Gastroesophageal sphincter (tissue), 4 donors: Measurements from ENCODE around the gene CLMP. TPM values are rescaled to one million over a fixed set of nuclear protein-coding genes. Genes with fewer than 3 reads are reported as not detected.
"Not testable (repeated sequence)": the region's sequence is repeated elsewhere in the genome, so short reads cannot be mapped to it uniquely, and the experiment has no call there.

Experiments used
- ATAC-seq: fragments of 150-250 bp; one replicate; pipeline ENCODE4 v1.9.1; 2016; ENCODE audit warnings: mild to moderate bottlenecking, moderate library complexity
- H3K27ac ChIP-seq, 4 donors: fragments of 200-600 bp; sonication (generic) in 3 of 4; 1 replicate in 3 of 4; 2 replicates in 1 of 4; pipeline ENCODE4 v1.5.1; 2016 to 2019
- H3K27me3 ChIP-seq: fragments of 200-600 bp; sonication (generic); one replicate; pipeline ENCODE4 v1.5.1; 2019
- H3K36me3 ChIP-seq, 2 donors: fragments of 200-600 bp; sonication (generic); one replicate each; pipeline ENCODE4 v1.5.1; 2019; ENCODE audit warnings: control low read depth in 1 of 2
- H3K4me1 ChIP-seq, 3 donors: fragments of 200-600 bp; sonication (generic); 1 replicate in 2 of 3; 2 replicates in 1 of 3; pipeline ENCODE4 v1.5.1; 2016 to 2019; ENCODE audit warnings: control low read depth in 2 of 3
- H3K4me3 ChIP-seq, 2 donors: fragments of 200-600 bp; sonication (generic); one replicate each; pipeline ENCODE4 v1.5.1; 2019; ENCODE audit warnings: mild to moderate bottlenecking in 1 of 2, moderate library complexity in 1 of 2
- H3K9me3 ChIP-seq, 3 donors: fragments of 200-600 bp; sonication (generic); one replicate each; pipeline ENCODE4 v1.5.1; 2017 to 2019; ENCODE audit warnings: control low read depth in 2 of 3
- EP300 ChIP-seq: sonication (generic); formaldehyde crosslinking; IDR thresholded peaks from one replicate; pipeline ENCODE4 v1.6.1; 2017; ENCODE audit warnings: antibody characterized with exemption, mild to moderate bottlenecking
- POLR2A ChIP-seq, 2 donors: fragments of 450-650 bp; IDR thresholded peaks; one replicate each; pipeline ENCODE4 v1.6.1; 2017; ENCODE audit warnings: antibody characterized with exemption in 2 of 2, mild to moderate bottlenecking in 2 of 2, moderate library complexity in 1 of 2
- POLR2AphosphoS5 ChIP-seq: sonication (generic); formaldehyde crosslinking; IDR thresholded peaks from one replicate; pipeline ENCODE4 v1.6.1; 2017; ENCODE audit warnings: antibody characterized with exemption
- WGBS, 2 donors: methylation state at CpG; one replicate each; pipeline ENCODE4 v1.1.5; 2018; ENCODE audit warnings: low coverage in 1 of 2; 5-methylcytosine and 5-hydroxymethylcytosine counted together
- total RNA-seq, 4 donors: library from RNA; depleted of rRNA; stranded (reverse); fragments of >200 nt; gene quantifications; one replicate each; pipeline ENCODE4 v1.1.0, GENCODE V29; 2016
- TF ChIP-seq, protein P1 (sequence below), 4 experiments: fragments of 200-600 bp in 2 of 4; fragments of 450-650 bp in 2 of 4; sonication (generic) in 1 of 4; IDR thresholded peaks; one replicate each; pipeline ENCODE4 v1.5.1; 2017 to 2019; ENCODE audit warnings: antibody characterized with exemption in 4 of 4, mild to moderate bottlenecking in 2 of 4, moderate library complexity in 2 of 4

CLMP gene
- total RNA-seq, 4 donors from 2014 or later = 89.1 to 274 (median 151) TPM

- no peak for TF ChIP-seq POLR2A (IDR thresholded peaks at IDR 0.05)
- Histone ChIP-seq H3K36me3 (no peaks in the 10 kb centered on the region), H3K9me3 (no peaks in the 10 kb centered on the region), H3K27me3 (no peaks in the 10 kb centered on the region), H3K27ac (peak overlapping the region in 3 of 4 donors; percentile 27 to 83 (median 79)), H3K4me1 (peaks cover 2 to 74% (median 19%) of the 10 kb centered on the region in 3 donors), H3K4me3 (no peak overlapping the region)
- ATAC-seq = no peak
- WGBS, 2 donors = 68 to 78% methylated on average over 12 to 13 of the region's 18 CpGs
Measured at GRCh38 chr11:123135863-123136446, 59.1 kb downstream of the CLMP start.

DNA sequence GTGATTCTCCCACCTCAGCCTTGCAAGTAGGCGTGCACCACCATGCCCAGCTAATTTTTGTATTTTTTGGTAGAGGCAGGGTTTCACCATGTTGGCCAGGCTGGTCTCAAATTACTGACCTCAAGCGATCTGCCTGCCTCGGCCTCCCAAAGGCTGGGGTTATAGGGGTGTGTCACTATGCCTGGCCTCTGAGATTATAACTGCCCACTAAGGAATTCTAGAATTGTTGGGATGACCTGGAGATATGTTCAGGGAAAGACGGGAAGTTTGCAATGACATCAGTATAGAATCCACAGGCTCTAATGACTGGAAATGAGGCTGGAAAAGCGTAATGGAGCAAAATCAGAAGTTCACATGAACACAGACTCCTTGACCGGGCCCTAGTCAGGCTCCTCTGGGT is 62.2 kb downstream of the CLMP start:
- WGBS, 2 donors = 88 to 95% methylated on average over 4 to 5 of the region's 6 CpGs
- TF ChIP-seq, protein P1, sequence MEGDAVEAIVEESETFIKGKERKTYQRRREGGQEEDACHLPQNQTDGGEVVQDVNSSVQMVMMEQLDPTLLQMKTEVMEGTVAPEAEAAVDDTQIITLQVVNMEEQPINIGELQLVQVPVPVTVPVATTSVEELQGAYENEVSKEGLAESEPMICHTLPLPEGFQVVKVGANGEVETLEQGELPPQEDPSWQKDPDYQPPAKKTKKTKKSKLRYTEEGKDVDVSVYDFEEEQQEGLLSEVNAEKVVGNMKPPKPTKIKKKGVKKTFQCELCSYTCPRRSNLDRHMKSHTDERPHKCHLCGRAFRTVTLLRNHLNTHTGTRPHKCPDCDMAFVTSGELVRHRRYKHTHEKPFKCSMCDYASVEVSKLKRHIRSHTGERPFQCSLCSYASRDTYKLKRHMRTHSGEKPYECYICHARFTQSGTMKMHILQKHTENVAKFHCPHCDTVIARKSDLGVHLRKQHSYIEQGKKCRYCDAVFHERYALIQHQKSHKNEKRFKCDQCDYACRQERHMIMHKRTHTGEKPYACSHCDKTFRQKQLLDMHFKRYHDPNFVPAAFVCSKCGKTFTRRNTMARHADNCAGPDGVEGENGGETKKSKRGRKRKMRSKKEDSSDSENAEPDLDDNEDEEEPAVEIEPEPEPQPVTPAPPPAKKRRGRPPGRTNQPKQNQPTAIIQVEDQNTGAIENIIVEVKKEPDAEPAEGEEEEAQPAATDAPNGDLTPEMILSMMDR (IDR thresholded peaks at IDR 0.05) = no peak
- TF ChIP-seq EP300 (no peak), POLR2A (IDR thresholded peaks at IDR 0.05) (no peak), POLR2AphosphoS5 (no peak)
- H3K27ac ChIP-seq = peak overlapping the region; percentile 37 to 79 (median 72)
- H3K27me3 ChIP-seq = no peaks in the 10 kb centered on the region
- peaks cover 3 to 75% (median 18%) of the 10 kb centered on the region in 3 donors for H3K4me1 ChIP-seq
- ATAC-seq = no peak
- no peaks in the 10 kb centered on the region for H3K9me3 ChIP-seq
- no peaks in the 10 kb centered on the region for H3K36me3 ChIP-seq
- H3K4me3 ChIP-seq = no peak overlapping the region

- H3K9me3 ChIP-seq, H3K36me3 ChIP-seq, H3K27me3 ChIP-seq, H3K4me3 ChIP-seq: not testable (repeated sequence)
- Histone ChIP-seq H3K4me1 (peaks cover 3 to 68% (median 12%) of the 10 kb centered on the region in 3 donors), H3K27ac (peak overlapping the region; percentile 37 to 79 (median 72))
- peak; percentile 41 for ATAC-seq
- WGBS, 2 donors = 31 to 52% methylated on average over 6 to 8 of the region's 8 CpGs
Measured at GRCh38 chr11:123132034-123132766, 62.8 kb downstream of the CLMP start.

DNA sequence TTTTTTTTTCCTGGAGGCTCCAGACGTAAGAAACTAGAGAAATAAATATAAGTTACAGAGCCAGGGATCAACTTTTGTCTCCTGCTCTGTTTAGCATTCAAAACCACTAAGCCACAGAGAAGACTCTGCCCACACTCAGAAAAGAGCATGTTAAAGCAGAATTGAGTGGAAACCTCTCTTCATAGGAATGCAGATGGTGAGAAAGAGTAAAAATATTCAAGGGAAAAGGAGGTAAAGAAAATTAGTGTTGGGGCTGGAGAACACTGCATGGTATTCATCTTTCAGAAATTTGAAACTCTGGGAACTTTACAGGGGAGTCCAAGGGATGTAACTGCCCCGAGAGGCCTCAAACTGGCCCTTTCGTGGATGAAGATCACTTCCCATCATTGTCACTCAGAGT is 65.1 kb downstream of the CLMP start:
- WGBS, 2 donors = 33 to 40% methylated on average over 3 of the region's 3 CpGs
- peak overlapping the region; percentile 73 to 82 (median 80) for H3K27ac ChIP-seq
- H3K9me3 ChIP-seq = no peaks in the 10 kb centered on the region
- TF ChIP-seq POLR2A (IDR thresholded peaks at IDR 0.05) = no peak
- TF ChIP-seq POLR2AphosphoS5 = no peak
- TF ChIP-seq EP300 = no peak
- TF ChIP-seq, protein P1 (IDR thresholded peaks at IDR 0.05) = no peak
- no peak overlapping the region for H3K4me3 ChIP-seq
- peak; percentile 29 for ATAC-seq
- H3K36me3 ChIP-seq = no peaks in the 10 kb centered on the region
- H3K27me3 ChIP-seq = no peaks in the 10 kb centered on the region
- peaks cover 3 to 54% (median 12%) of the 10 kb centered on the region in 3 donors for H3K4me1 ChIP-seq

GRCh38 chr11:123125169-123125568 is 69.9 kb downstream of the CLMP start:
- 53 to 54% methylated on average over 3 of the region's 3 CpGs for WGBS, 2 donors
- no peak overlapping the region for H3K4me3 ChIP-seq
- no peaks in the 10 kb centered on the region for H3K36me3 ChIP-seq
- ATAC-seq = no peak
- no peak overlapping the region for H3K27ac ChIP-seq
- H3K27me3 ChIP-seq = no peaks in the 10 kb centered on the region
- TF ChIP-seq POLR2A (IDR thresholded peaks at IDR 0.05) (no peak), EP300 (no peak), POLR2AphosphoS5 (no peak)
- TF ChIP-seq, protein P1 (IDR thresholded peaks at IDR 0.05) = no peak
- H3K9me3 ChIP-seq = no peaks in the 10 kb centered on the region
- H3K4me1 ChIP-seq = peaks cover 0 to 38% (median 6%) of the 10 kb centered on the region in 3 donors

GRCh38 chr11:123122852-123123251 is 72.2 kb downstream of the CLMP start:
- ATAC-seq = no peak
- TF ChIP-seq EP300 (no peak), POLR2A (IDR thresholded peaks at IDR 0.05) (no peak), POLR2AphosphoS5 (no peak)
- TF ChIP-seq, protein P1 (IDR thresholded peaks at IDR 0.05) = no peak
- H3K27me3 ChIP-seq = no peaks in the 10 kb centered on the region
- no peaks in the 10 kb centered on the region for H3K36me3 ChIP-seq
- H3K9me3 ChIP-seq = no peaks in the 10 kb centered on the region
- H3K4me3 ChIP-seq = no peak overlapping the region
- peak overlapping the region; percentile 78 to 90 (median 80) for H3K27ac ChIP-seq
- 27 to 30% methylated on average over 5 to 7 of the region's 7 CpGs for WGBS, 2 donors
- H3K4me1 ChIP-seq = peaks cover 0 to 40% (median 0%) of the 10 kb centered on the region in 3 donors
